ENCODE results near the gene CDC5L.

CDC5L gene

DNA sequence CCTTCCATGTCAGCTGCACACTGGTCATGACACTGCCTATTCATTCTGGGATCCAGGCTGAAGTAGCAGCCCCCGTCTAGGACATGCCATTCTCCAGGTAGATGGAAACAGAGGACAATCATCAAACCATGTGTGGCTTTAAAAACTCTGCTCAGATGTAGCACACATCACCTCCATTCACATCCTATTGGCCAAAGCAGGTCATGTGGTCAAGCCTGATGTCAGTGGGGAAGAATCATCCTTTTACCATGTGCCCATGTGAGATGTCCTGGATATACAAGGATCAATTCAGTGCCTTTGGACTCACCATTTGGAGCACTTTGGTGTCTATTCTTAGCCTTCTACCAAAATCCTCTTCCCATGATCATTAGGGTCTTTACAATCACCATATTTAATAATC is 99.5 kb downstream of the CDC5L start:
- Histone ChIP-seq H3K9me3 (ENCODE audit: control insufficient read depth, low read length) (no peaks in the 10 kb centered on the region), H3K27me3 (ENCODE audit: control insufficient read depth, insufficient read depth, low read length) (no peaks in the 10 kb centered on the region), H3K4me3 (ENCODE audit: low read length) (no peak overlapping the region), H3K36me3 (ENCODE audit: control insufficient read depth, insufficient read depth, low read length) (no peaks in the 10 kb centered on the region), H3K4me1 (ENCODE audit: control insufficient read depth, insufficient read depth, low read length) (peaks cover 4% of the 10 kb centered on the region), H3K9ac (ENCODE audit: low read length) (no peak overlapping the region)

DNA sequence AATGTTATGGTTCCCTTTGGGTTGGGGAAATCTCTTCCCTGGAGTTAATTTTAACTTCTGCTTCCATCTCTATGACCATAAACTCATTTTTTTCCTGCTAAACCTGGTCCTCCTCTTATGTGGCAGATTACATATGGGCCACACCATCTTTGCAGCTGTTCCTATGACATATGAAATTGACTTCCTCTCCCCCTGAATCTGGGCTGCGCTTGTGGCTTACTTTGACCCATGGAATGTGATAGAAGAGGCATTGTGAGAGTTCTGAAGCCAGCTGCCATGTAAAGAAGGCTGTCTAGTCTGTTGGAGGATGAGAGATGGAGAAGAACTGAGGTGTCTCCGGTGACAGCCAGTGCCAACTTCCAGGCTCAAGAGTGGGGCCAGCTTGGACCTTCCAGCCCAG is 100.1 kb downstream of the CDC5L start:
- H3K4me1 ChIP-seq (ENCODE audit: control insufficient read depth, insufficient read depth, low read length), result peaks cover 4% of the 10 kb centered on the region
- no peaks in the 10 kb centered on the region for H3K27me3 ChIP-seq (ENCODE audit: control insufficient read depth, insufficient read depth, low read length)
- no peaks in the 10 kb centered on the region for H3K36me3 ChIP-seq (ENCODE audit: control insufficient read depth, insufficient read depth, low read length)
- no peak overlapping the region for H3K9ac ChIP-seq (ENCODE audit: low read length)
- no peak overlapping the region for H3K4me3 ChIP-seq (ENCODE audit: low read length)
- H3K9me3 ChIP-seq (ENCODE audit: control insufficient read depth, low read length), result no peaks in the 10 kb centered on the region

- Histone ChIP-seq H3K4me3 (ENCODE audit: low read length) (no peak overlapping the region), H3K27me3 (ENCODE audit: control insufficient read depth, insufficient read depth, low read length) (no peaks in the 10 kb centered on the region), H3K9me3 (ENCODE audit: control insufficient read depth, low read length) (no peaks in the 10 kb centered on the region), H3K4me1 (ENCODE audit: control insufficient read depth, insufficient read depth, low read length) (peaks cover 4% of the 10 kb centered on the region), H3K9ac (ENCODE audit: low read length) (no peak overlapping the region), H3K36me3 (ENCODE audit: control insufficient read depth, insufficient read depth, low read length) (no peaks in the 10 kb centered on the region)
Measured at GRCh38 chr6:44489910-44490604, 102.6 kb downstream of the CDC5L start.

DNA sequence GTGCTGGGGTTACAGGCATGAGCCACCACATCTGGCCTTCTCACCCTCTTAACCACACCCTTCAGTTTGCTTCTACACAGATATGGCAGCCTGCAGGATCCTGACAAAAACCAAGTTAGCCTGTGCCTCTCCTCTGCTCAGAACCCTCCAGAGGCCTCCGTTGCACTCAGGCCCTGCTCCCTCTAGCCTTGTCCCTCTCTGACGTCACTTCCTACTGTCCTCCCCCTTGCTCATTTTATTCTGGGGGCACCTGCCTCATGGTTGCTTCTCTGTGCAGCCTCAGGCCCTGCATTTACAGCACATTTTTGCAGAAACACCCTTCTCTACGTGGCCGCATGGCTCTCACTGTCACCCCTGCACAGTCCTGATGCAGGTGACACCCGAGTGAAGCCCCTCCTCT is 105.6 kb downstream of the CDC5L start:
- Histone ChIP-seq H3K9ac (ENCODE audit: low read length) (no peak overlapping the region), H3K4me3 (ENCODE audit: low read length) (no peak overlapping the region), H3K36me3 (ENCODE audit: control insufficient read depth, insufficient read depth, low read length) (no peaks in the 10 kb centered on the region), H3K27me3 (ENCODE audit: control insufficient read depth, insufficient read depth, low read length) (no peaks in the 10 kb centered on the region), H3K9me3 (ENCODE audit: control insufficient read depth, low read length) (no peaks in the 10 kb centered on the region), H3K4me1 (ENCODE audit: control insufficient read depth, insufficient read depth, low read length) (peaks cover 4% of the 10 kb centered on the region)

- Histone ChIP-seq H3K4me1 (ENCODE audit: control insufficient read depth, insufficient read depth, low read length) (peaks cover 4% of the 10 kb centered on the region), H3K36me3 (ENCODE audit: control insufficient read depth, insufficient read depth, low read length) (no peaks in the 10 kb centered on the region), H3K27me3 (ENCODE audit: control insufficient read depth, insufficient read depth, low read length) (no peaks in the 10 kb centered on the region), H3K4me3 (ENCODE audit: low read length) (no peak overlapping the region), H3K9ac (ENCODE audit: low read length) (no peak overlapping the region), H3K9me3 (ENCODE audit: control insufficient read depth, low read length) (no peaks in the 10 kb centered on the region)
Measured at GRCh38 chr6:44493593-44493992, 106.1 kb downstream of the CDC5L start.

DNA sequence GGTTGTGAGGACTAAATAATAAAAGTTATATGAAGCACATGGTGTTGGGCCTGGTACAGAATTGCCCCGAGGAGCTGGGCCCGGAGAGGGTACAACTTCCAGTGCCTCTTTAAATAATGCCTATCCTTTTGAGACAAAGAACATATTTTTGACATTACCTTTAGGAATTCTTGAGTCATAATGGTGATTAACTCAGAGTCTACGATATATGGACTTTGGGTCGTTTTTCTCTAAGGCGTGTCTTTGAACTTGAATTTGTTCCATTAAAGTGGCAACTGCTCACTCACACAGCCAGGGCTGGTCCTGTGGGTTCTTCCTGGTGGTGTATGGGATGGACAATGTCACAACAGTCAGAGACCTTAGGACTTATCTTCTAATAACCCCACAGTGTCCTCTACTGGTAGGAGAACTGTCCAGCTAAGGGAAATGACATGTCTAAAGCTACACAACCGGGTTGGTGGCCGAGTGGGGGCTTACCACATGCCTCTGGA is 106.5 kb downstream of the CDC5L start:
- Histone ChIP-seq H3K27me3 (ENCODE audit: control insufficient read depth, insufficient read depth, low read length) (no peaks in the 10 kb centered on the region), H3K36me3 (ENCODE audit: control insufficient read depth, insufficient read depth, low read length) (no peaks in the 10 kb centered on the region), H3K9ac (ENCODE audit: low read length) (no peak overlapping the region), H3K4me1 (ENCODE audit: control insufficient read depth, insufficient read depth, low read length) (peaks cover 4% of the 10 kb centered on the region), H3K4me3 (ENCODE audit: low read length) (no peak overlapping the region), H3K9me3 (ENCODE audit: control insufficient read depth, low read length) (no peaks in the 10 kb centered on the region)

- Histone ChIP-seq H3K9me3 (ENCODE audit: control insufficient read depth, low read length) (no peaks in the 10 kb centered on the region), H3K9ac (ENCODE audit: low read length) (no peak overlapping the region), H3K27me3 (ENCODE audit: control insufficient read depth, insufficient read depth, low read length) (no peaks in the 10 kb centered on the region), H3K4me3 (ENCODE audit: low read length) (no peak overlapping the region), H3K36me3 (ENCODE audit: control insufficient read depth, insufficient read depth, low read length) (no peaks in the 10 kb centered on the region), H3K4me1 (ENCODE audit: control insufficient read depth, insufficient read depth, low read length) (no peaks in the 10 kb centered on the region)
Measured at GRCh38 chr6:44495036-44495901, 107.8 kb downstream of the CDC5L start.

- H3K9me3 ChIP-seq (ENCODE audit: control insufficient read depth, low read length), result no peaks in the 10 kb centered on the region
- no peaks in the 10 kb centered on the region for H3K36me3 ChIP-seq (ENCODE audit: control insufficient read depth, insufficient read depth, low read length)
- no peaks in the 10 kb centered on the region for H3K27me3 ChIP-seq (ENCODE audit: control insufficient read depth, insufficient read depth, low read length)
- no peaks in the 10 kb centered on the region for H3K4me1 ChIP-seq (ENCODE audit: control insufficient read depth, insufficient read depth, low read length)
- no peak overlapping the region for H3K4me3 ChIP-seq (ENCODE audit: low read length)
- H3K9ac ChIP-seq (ENCODE audit: low read length), result no peak overlapping the region
Measured at GRCh38 chr6:44496665-44497369, 109.3 kb downstream of the CDC5L start.

DNA sequence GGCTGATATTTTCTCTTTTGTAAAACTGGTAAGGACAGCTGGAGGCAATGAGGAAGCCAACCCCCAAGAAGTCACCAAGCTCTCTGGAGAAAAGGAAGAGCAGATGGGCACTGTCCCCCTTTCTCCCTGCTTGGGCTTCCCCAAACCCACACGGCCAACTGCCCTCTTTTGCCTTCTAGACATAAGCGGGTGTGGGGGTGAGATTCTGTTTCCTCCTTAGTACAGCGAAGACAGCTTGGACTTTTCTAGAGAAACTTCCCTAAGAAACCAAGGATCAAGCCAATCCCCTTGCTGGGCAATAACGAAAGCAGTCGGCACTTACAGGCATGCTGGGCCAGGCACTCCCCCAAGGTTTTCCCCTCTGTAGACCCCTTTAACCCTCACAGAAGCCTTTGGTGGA is 110.3 kb downstream of the CDC5L start:
- no peaks in the 10 kb centered on the region for H3K9me3 ChIP-seq (ENCODE audit: control insufficient read depth, low read length)
- H3K9ac ChIP-seq (ENCODE audit: low read length), result no peak overlapping the region
- H3K4me3 ChIP-seq (ENCODE audit: low read length), result no peak overlapping the region
- no peaks in the 10 kb centered on the region for H3K4me1 ChIP-seq (ENCODE audit: control insufficient read depth, insufficient read depth, low read length)
- H3K36me3 ChIP-seq (ENCODE audit: control insufficient read depth, insufficient read depth, low read length), result no peaks in the 10 kb centered on the region
- H3K27me3 ChIP-seq (ENCODE audit: control insufficient read depth, insufficient read depth, low read length), result no peaks in the 10 kb centered on the region

DNA sequence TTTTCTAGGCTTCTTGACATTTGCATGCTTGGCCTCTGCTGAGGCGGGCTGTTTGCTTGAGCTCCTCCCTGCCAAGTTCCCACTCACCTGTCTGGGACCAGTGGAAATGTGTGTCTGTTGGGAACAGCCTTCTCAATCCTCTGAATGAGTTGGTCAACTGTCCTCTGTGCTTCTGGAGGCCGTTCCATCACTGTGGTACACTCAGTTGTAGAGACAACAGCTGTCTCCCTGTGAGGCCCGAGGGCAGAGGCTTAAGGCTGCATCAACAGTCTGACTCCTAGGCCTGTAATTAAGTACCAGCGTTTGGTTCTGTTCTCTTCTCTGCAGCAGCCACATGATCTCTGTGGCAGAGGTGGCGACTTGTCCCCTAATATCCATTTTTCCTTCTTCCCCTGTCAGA is 110.9 kb downstream of the CDC5L start:
- Histone ChIP-seq H3K27me3 (ENCODE audit: control insufficient read depth, insufficient read depth, low read length) (no peaks in the 10 kb centered on the region), H3K4me1 (ENCODE audit: control insufficient read depth, insufficient read depth, low read length) (no peaks in the 10 kb centered on the region), H3K9me3 (ENCODE audit: control insufficient read depth, low read length) (no peaks in the 10 kb centered on the region), H3K4me3 (ENCODE audit: low read length) (no peak overlapping the region), H3K36me3 (ENCODE audit: control insufficient read depth, insufficient read depth, low read length) (no peaks in the 10 kb centered on the region), H3K9ac (ENCODE audit: low read length) (no peak overlapping the region)

DNA sequence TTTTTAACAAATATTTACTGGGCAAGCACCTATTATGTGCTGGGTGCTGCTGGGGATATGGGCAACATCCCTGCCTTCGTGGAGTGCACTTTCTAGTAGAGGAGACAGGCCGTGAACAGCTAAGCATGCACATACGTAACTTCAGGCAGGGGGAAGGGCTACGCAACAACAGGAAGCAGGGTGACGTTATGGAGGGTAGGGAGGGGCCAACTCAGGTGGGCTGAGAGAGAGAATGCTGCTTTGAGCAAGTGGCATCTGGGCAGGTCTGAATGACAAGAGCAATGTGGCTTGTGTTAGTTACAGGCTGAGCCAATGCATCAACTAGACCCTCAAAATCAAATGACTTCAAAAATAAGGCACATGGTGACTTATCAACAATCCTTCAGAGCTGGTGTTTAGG is 112.1 kb downstream of the CDC5L start:
- Histone ChIP-seq H3K36me3 (ENCODE audit: control insufficient read depth, insufficient read depth, low read length) (no peaks in the 10 kb centered on the region), H3K9me3 (ENCODE audit: control insufficient read depth, low read length) (no peaks in the 10 kb centered on the region), H3K4me1 (ENCODE audit: control insufficient read depth, insufficient read depth, low read length) (no peaks in the 10 kb centered on the region), H3K27me3 (ENCODE audit: control insufficient read depth, insufficient read depth, low read length) (no peaks in the 10 kb centered on the region), H3K9ac (ENCODE audit: low read length) (no peak overlapping the region), H3K4me3 (ENCODE audit: low read length) (no peak overlapping the region)

Measured in mucosa of stomach (tissue), 1 donor.